Hepatocyte (in vitro differentiated cells): ENCODE measurements around the gene STAM. TPM values are rescaled to one million over a fixed set of nuclear protein-coding genes. Genes with fewer than 3 reads are reported as not detected.

Experiments used
- DNase-seq: peaks from one replicate; pipeline ENCODE4 v3.0.0-alpha.2; 2016; ENCODE audit warnings: low spot score
- H2AFZ ChIP-seq: fragments of 200-600 bp; sonication (generic); 2 replicates; pipeline ENCODE4 v1.6.0; 2016; ENCODE audit warnings: antibody characterized with exemption, mild to moderate bottlenecking
- H3K27ac ChIP-seq: fragments of 200-600 bp; sonication (generic); 2 replicates; pipeline ENCODE4 v1.5.1; 2016; ENCODE audit warnings: mild to moderate bottlenecking
- H3K27me3 ChIP-seq: fragments of 200-600 bp; sonication (generic); 2 replicates; pipeline ENCODE4 v1.6.1; 2016
- H3K36me3 ChIP-seq: fragments of 200-600 bp; sonication (generic); replicated peaks from 2 replicates; pipeline ENCODE4 v1.5.1; 2016; ENCODE audit warnings: low read depth; ENCODE audit not compliant: insufficient read depth
- H3K4me1 ChIP-seq: fragments of 200-600 bp; sonication (generic); 2 replicates; pipeline ENCODE4 v1.5.1; 2016; ENCODE audit warnings: mild to moderate bottlenecking, moderate library complexity; ENCODE audit not compliant: insufficient read depth
- H3K4me2 ChIP-seq: fragments of 200-600 bp; sonication (generic); 2 replicates; pipeline ENCODE4 v1.6.0; 2016
- H3K4me3 ChIP-seq: fragments of 200-600 bp; sonication (generic); 2 replicates; pipeline ENCODE4 v1.5.1; 2016; ENCODE audit warnings: mild to moderate bottlenecking
- H3K79me2 ChIP-seq: fragments of 200-600 bp; sonication (generic); 2 replicates; pipeline ENCODE4 v1.6.0; 2017; ENCODE audit warnings: mild to moderate bottlenecking
- H3K9me2 ChIP-seq: fragments of 200-600 bp; sonication (generic); replicated peaks from 2 replicates; pipeline ENCODE4 v1.6.0; 2017; ENCODE audit warnings: mild to moderate bottlenecking; ENCODE audit not compliant: insufficient read depth
- H3K9me3 ChIP-seq: fragments of 200-600 bp; sonication (generic); 2 replicates; pipeline ENCODE4 v1.5.1; 2016; ENCODE audit warnings: low read depth, mild to moderate bottlenecking
- H4K20me1 ChIP-seq: fragments of 200-600 bp; sonication (generic); 2 replicates; pipeline ENCODE4 v1.6.0; 2016; ENCODE audit warnings: mild to moderate bottlenecking; ENCODE audit not compliant: insufficient read depth, poor library complexity, severe bottlenecking
- CTCF ChIP-seq: fragments of 200-600 bp; sonication (generic); IDR thresholded peaks from 2 replicates; pipeline ENCODE4 v1.5.1; 2016; ENCODE audit warnings: antibody characterized with exemption, mild to moderate bottlenecking; ENCODE audit not compliant: poor library complexity
- EZH2 ChIP-seq: fragments of 200-600 bp; sonication (generic); IDR thresholded peaks from 2 replicates; pipeline ENCODE4 v1.6.1; 2016; ENCODE audit warnings: antibody characterized with exemption, mild to moderate bottlenecking, borderline replicate concordance
- EZH2phosphoT487 ChIP-seq: fragments of 200-600 bp; sonication (generic); IDR thresholded peaks from one replicate; pipeline ENCODE4 v1.6.1; 2018; ENCODE audit warnings: antibody characterized with exemption, mild to moderate bottlenecking, low read depth, moderate library complexity; ENCODE audit not compliant: unreplicated experiment, severe bottlenecking
- WGBS: methylation state at CpG from one replicate; pipeline ENCODE4 v1.1.6; 2016; ENCODE audit warnings: low lambda C conversion rate; ENCODE audit errors: missing lambda C conversion rate; 5-methylcytosine and 5-hydroxymethylcytosine counted together
- polyA plus RNA-seq: library from polyadenylated mRNA; unstranded; fragments of >200 nt; fragmentation: Nextera tagmentation; extraction: Ambion mirVana; gene quantifications from 2 replicates; pipeline ENCODE4 v1.2.1, GENCODE V29; 2016
- total RNA-seq: library from RNA; depleted of rRNA; stranded (reverse); fragments of >200 nt; gene quantifications from 2 replicates; pipeline ENCODE4 v1.2.3, GENCODE V29; 2014

STAM gene
- total and polyA plus RNA-seq, 2 experiments from 2014 or later = 20.6 to 29.9 TPM

- peaks cover 28% of the 10 kb centered on the region for H3K79me2 ChIP-seq
- H3K9me3 ChIP-seq = no peaks in the 10 kb centered on the region
Measured at GRCh38 chr10:17689137-17689536, 45.2 kb downstream of the STAM start.

GRCh38 chr10:17693009-17693408 is 49.1 kb downstream of the STAM start:
- Histone ChIP-seq H3K36me3 (no peaks in the 10 kb centered on the region), H4K20me1 (no peaks in the 10 kb centered on the region), H3K79me2 (no peaks in the 10 kb centered on the region), H3K9me2 (no peaks in the 10 kb centered on the region), H3K4me2 (no peak overlapping the region), H3K4me1 (no peaks in the 10 kb centered on the region), H3K27me3 (no peaks in the 10 kb centered on the region), H3K4me3 (no peak overlapping the region), H3K9me3 (no peaks in the 10 kb centered on the region), H3K27ac (no peak overlapping the region), H2AFZ (no peak overlapping the region)
- no peak for DNase-seq
- TF ChIP-seq EZH2phosphoT487 (no peak), CTCF (no peak), EZH2 (no peak)
- WGBS = 100% methylated on average over 1 of the region's 1 CpG

More at GRCh38 chr10:17689137-17689536, 45.2 kb downstream of the STAM start:
- H3K9me2 ChIP-seq = no peaks in the 10 kb centered on the region
- H3K27me3 ChIP-seq = no peaks in the 10 kb centered on the region
- H3K36me3 ChIP-seq = no peaks in the 10 kb centered on the region
- H3K4me2 ChIP-seq = no peak overlapping the region
- H3K4me1 ChIP-seq = no peaks in the 10 kb centered on the region
- TF ChIP-seq EZH2phosphoT487 = no peak
- TF ChIP-seq CTCF = no peak
- no peak for TF ChIP-seq EZH2
- H4K20me1 ChIP-seq = no peaks in the 10 kb centered on the region
- H3K4me3 ChIP-seq = no peak overlapping the region
- no peak overlapping the region for H3K27ac ChIP-seq
- no peak for DNase-seq
- H2AFZ ChIP-seq = no peak overlapping the region

GRCh38 chr10:17698696-17699095 is 54.7 kb downstream of the STAM start:
- no peaks in the 10 kb centered on the region for H4K20me1 ChIP-seq
- H3K9me2 ChIP-seq = no peaks in the 10 kb centered on the region
- no peak overlapping the region for H3K27ac ChIP-seq
- WGBS = 97% methylated on average over 4 of the region's 4 CpGs
- TF ChIP-seq CTCF (no peak), EZH2 (no peak), EZH2phosphoT487 (no peak)
- no peaks in the 10 kb centered on the region for H3K36me3 ChIP-seq
- H3K79me2 ChIP-seq = no peaks in the 10 kb centered on the region
- no peaks in the 10 kb centered on the region for H3K27me3 ChIP-seq
- H2AFZ ChIP-seq = no peak overlapping the region
- no peaks in the 10 kb centered on the region for H3K4me1 ChIP-seq
- no peak overlapping the region for H3K4me2 ChIP-seq
- no peak for DNase-seq
- H3K4me3 ChIP-seq = no peak overlapping the region
- H3K9me3 ChIP-seq = no peaks in the 10 kb centered on the region

- H3K9me3 ChIP-seq = no peaks in the 10 kb centered on the region
- H3K9me2 ChIP-seq = no peaks in the 10 kb centered on the region
- H3K79me2 ChIP-seq = no peaks in the 10 kb centered on the region
- H3K27ac ChIP-seq = no peak overlapping the region
- 99% methylated on average over 3 of the region's 3 CpGs for WGBS
- no peak for TF ChIP-seq EZH2phosphoT487
- TF ChIP-seq EZH2 = no peak
- TF ChIP-seq CTCF = no peak
- H2AFZ ChIP-seq = no peak overlapping the region
- no peaks in the 10 kb centered on the region for H3K4me1 ChIP-seq
- no peaks in the 10 kb centered on the region for H3K27me3 ChIP-seq
- H3K4me2 ChIP-seq = no peak overlapping the region
- no peak for DNase-seq
- no peaks in the 10 kb centered on the region for H4K20me1 ChIP-seq
- H3K4me3 ChIP-seq = no peak overlapping the region
- H3K36me3 ChIP-seq = no peaks in the 10 kb centered on the region
Measured at GRCh38 chr10:17701301-17701700, 57.4 kb downstream of the STAM start.
